ENCODE data around the gene TFF1. TPM values are rescaled to one million over a fixed set of nuclear protein-coding genes. Genes with fewer than 3 reads are reported as not detected.

The TFF1 gene
- total RNA-seq, 1 experiment from 2014 or later, result 111 TPM

GRCh38 chr21:42349420-42350317 lies 16.7 kb downstream of the TFF1 start:
- Histone ChIP-seq H3K27me3 (ENCODE audit: low read length) (no peaks in the 10 kb centered on the region), H3K4me2 (ENCODE audit: low read length) (no peak overlapping the region), H2AFZ (ENCODE audit: low read length) (no peak overlapping the region), H3K9me3 (ENCODE audit: low read length) (0 out of 2 replicates have a peak, but pooled peaks cover 4% of the 10 kb centered on the region), H3K9ac (ENCODE audit: low read length) (peak overlapping the region; percentile 68), H3F3A (ENCODE audit: low read length, unreplicated experiment) (no peaks in the 10 kb centered on the region), H3K36me3 (ENCODE audit: low read depth, low read length) (no peaks in the 10 kb centered on the region), H3K4me3 (ENCODE audit: low read length) (no peak overlapping the region), H4K20me1 (ENCODE audit: low read length) (no peaks in the 10 kb centered on the region), H3K4me1 (ENCODE audit: insufficient read depth, low read length) (peaks cover 25% of the 10 kb centered on the region), H3K79me2 (ENCODE audit: low read length) (no peaks in the 10 kb centered on the region), H3K9me2 (replicated peaks; ENCODE audit: low read length) (no peaks in the 10 kb centered on the region), H3K27ac (ENCODE audit: low read length) (peak overlapping the region; percentile 87; the same call in 1 of the 2 replicates)
- DNase-seq (no peak), ATAC-seq (no peak)
- CTCF ChIA-PET, result interaction anchor here (1.2 kb wide), 1 partner anchor 12 kb away, joined by 5 read pairs; no protein-coding TSS in a partner anchor
- POLR2A ChIA-PET (ENCODE audit: unreplicated experiment), result no interaction called here
- intact Hi-C loops (cut with micrococcal nuclease), result no loop called here
- TF ChIP-seq CTCF (conservative IDR thresholded peaks at IDR 0.05; ENCODE audit: low read depth, low read length) (no peak), EZH2phosphoT487 (IDR thresholded peaks at IDR 0.05; ENCODE audit: borderline replicate concordance, low read length) (no peak), EZH2 (IDR thresholded peaks at IDR 0.05; ENCODE audit: low read length, unreplicated experiment) (no peak)
- BruUV-seq (replicated peaks), result no TSS peak

GRCh38 chr21:42348762-42349161 lies 17.6 kb downstream of the TFF1 start:
- intact Hi-C loops (cut with micrococcal nuclease), result no loop called here
- CTCF ChIA-PET, result interaction anchor here (1.2 kb wide), 1 partner anchor 11 kb away, joined by 5 read pairs; no protein-coding TSS in a partner anchor
- Histone ChIP-seq H3K4me2 (ENCODE audit: low read length) (no peak overlapping the region), H3K27me3 (ENCODE audit: low read length) (no peaks in the 10 kb centered on the region), H3K4me1 (ENCODE audit: insufficient read depth, low read length) (peaks cover 25% of the 10 kb centered on the region), H2AFZ (ENCODE audit: low read length) (no peak overlapping the region), H3K27ac (ENCODE audit: low read length) (no peak overlapping the region), H3K9ac (ENCODE audit: low read length) (no peak overlapping the region), H3F3A (ENCODE audit: low read length, unreplicated experiment) (no peaks in the 10 kb centered on the region), H3K4me3 (ENCODE audit: low read length) (no peak overlapping the region), H3K9me2 (replicated peaks; ENCODE audit: low read length) (no peaks in the 10 kb centered on the region), H3K36me3 (ENCODE audit: low read depth, low read length) (no peaks in the 10 kb centered on the region), H4K20me1 (ENCODE audit: low read length) (no peaks in the 10 kb centered on the region), H3K9me3 (ENCODE audit: low read length) (no peaks in the 10 kb centered on the region), H3K79me2 (ENCODE audit: low read length) (no peaks in the 10 kb centered on the region)
- DNase-seq (no peak), ATAC-seq (no peak)
- POLR2A ChIA-PET (ENCODE audit: unreplicated experiment), result interaction anchor here (0.5 kb wide), 1 partner anchor 323 kb away, joined by 3 read pairs; no protein-coding TSS in a partner anchor
- BruUV-seq (replicated peaks), result no TSS peak
- TF ChIP-seq EZH2phosphoT487 (IDR thresholded peaks at IDR 0.05; ENCODE audit: borderline replicate concordance, low read length), result no peak
- no peak for TF ChIP-seq CTCF (conservative IDR thresholded peaks at IDR 0.05; ENCODE audit: low read depth, low read length)
- no peak for TF ChIP-seq EZH2 (IDR thresholded peaks at IDR 0.05; ENCODE audit: low read length, unreplicated experiment)

Data from PC-3 (cell line).